ENCODE measurements around the gene VPS13D.
"Not testable (repeated sequence)": the region's sequence is repeated elsewhere in the genome, so short reads cannot be mapped to it uniquely, and the experiment has no call there.

VPS13D gene

GRCh38 chr1:12384836-12385456 lies 155.1 kb downstream of the VPS13D start:
- no peak overlapping the region for H3K9ac ChIP-seq (ENCODE audit: low read length)
- H3K4me1 ChIP-seq (ENCODE audit: insufficient read depth, low read length), result peaks cover 8% of the 10 kb centered on the region
- H3K36me3 ChIP-seq (ENCODE audit: insufficient read depth, low read length), result peaks cover 47% of the 10 kb centered on the region
- no peak overlapping the region for H3K27ac ChIP-seq (ENCODE audit: low read depth, low read length)
- H3K27me3 ChIP-seq (ENCODE audit: control insufficient read depth in 1 of 2, insufficient read depth in 2 of 2, low read length in 2 of 2), result no peaks in the 10 kb centered on the region
- no peaks in the 10 kb centered on the region for H3K9me3 ChIP-seq (ENCODE audit: low read length)
- no peak overlapping the region for H3K4me3 ChIP-seq (ENCODE audit: low read depth in 1 of 2, low read length in 2 of 2)

- H3K9ac ChIP-seq (ENCODE audit: low read length), result no peak overlapping the region
- H3K4me3 ChIP-seq (ENCODE audit: low read depth in 1 of 2, low read length in 2 of 2), result no peak overlapping the region
- no peaks in the 10 kb centered on the region for H3K27me3 ChIP-seq (ENCODE audit: control insufficient read depth in 1 of 2, insufficient read depth in 2 of 2, low read length in 2 of 2)
- H3K36me3 ChIP-seq (ENCODE audit: insufficient read depth, low read length), result peaks cover 47% of the 10 kb centered on the region
- H3K27ac ChIP-seq (ENCODE audit: low read depth, low read length), result no peak overlapping the region
- no peaks in the 10 kb centered on the region for H3K9me3 ChIP-seq (ENCODE audit: low read length)
- no peaks in the 10 kb centered on the region for H3K4me1 ChIP-seq (ENCODE audit: insufficient read depth, low read length)
These were observed 156.3 kb downstream of the VPS13D start for GRCh38 chr1:12386130-12386529.

DNA sequence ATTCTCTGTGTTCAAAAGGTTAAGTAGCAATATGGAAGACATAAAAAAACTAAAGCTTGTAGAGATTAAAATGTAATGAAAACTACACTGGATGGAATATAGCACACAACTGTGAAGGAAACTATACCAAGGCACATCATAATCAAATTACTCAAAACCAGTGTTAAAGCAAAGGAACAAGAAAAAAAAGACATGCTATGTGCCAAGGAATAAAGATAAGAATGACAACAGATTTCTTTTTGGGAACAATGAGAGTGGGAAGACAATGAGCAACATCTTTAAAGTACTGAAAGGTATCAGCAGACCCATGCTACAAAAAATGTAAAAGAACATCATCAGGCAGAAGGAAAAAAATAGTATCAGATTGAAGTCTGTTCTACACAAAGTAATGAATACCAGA lies 157.8 kb downstream of the VPS13D start:
- Histone ChIP-seq H3K9me3 (ENCODE audit: low read length) (no peaks in the 10 kb centered on the region), H3K4me3 (ENCODE audit: low read depth in 1 of 2, low read length in 2 of 2) (no peak overlapping the region), H3K9ac (ENCODE audit: low read length) (no peak overlapping the region), H3K4me1 (ENCODE audit: insufficient read depth, low read length) (no peaks in the 10 kb centered on the region), H3K36me3 (ENCODE audit: insufficient read depth, low read length) (peaks cover 44% of the 10 kb centered on the region), H3K27me3 (ENCODE audit: control insufficient read depth in 1 of 2, insufficient read depth in 2 of 2, low read length in 2 of 2) (no peaks in the 10 kb centered on the region), H3K27ac (ENCODE audit: low read depth, low read length) (no peak overlapping the region)

GRCh38 chr1:12390296-12390695 lies 160.5 kb downstream of the VPS13D start:
- H3K36me3 ChIP-seq (ENCODE audit: insufficient read depth, low read length), result peaks cover 20% of the 10 kb centered on the region

DNA sequence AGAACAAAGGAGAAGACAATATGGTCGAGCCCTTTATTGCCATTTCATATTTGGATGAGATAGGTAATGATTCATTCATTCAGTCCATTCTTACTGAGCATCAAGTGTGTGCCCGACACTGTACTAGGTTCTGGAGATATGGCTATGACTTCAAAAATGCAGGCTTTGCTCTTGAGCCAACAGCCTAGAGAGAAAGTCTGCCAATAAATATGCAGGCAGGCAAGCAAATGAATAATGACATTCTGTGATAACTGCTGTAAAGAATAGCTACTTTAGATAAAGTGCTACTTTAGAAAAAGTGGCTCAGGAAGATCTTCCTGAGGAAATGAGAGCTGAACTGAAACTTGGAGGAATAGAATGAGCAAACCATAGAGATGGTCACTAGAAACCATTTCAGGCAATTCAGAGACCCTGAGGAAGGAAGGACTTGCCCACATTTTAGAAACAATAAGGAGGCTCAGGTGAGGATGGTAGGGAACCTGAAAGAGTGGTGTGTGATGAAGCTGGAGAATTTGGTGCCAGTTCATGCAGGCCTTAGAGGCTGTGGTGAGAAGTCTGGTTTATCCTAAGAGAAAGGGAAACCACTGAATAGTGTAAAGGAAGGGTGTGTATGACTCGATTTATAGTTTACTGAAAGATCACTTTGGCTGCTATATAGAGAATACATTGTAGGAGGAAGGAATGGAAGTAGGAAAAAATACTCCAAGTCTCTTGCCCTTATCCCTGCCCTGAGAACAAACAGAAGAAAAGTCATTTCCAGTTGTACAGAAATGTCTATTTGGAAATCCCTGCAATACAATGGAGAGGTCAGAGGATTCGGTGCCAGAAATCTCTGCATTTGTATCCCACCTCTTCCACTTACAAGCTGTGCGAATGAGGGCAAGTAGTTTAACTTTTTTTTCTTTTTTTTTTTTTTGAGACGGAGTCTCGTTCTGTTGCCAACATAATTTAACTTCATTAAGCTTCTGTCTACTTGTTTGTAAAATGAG lies 167.9 kb downstream of the VPS13D start:
- Histone ChIP-seq H3K4me1 (ENCODE audit: insufficient read depth, low read length) (peaks cover 10% of the 10 kb centered on the region), H3K9ac (ENCODE audit: low read length) (no peak overlapping the region), H3K4me3 (ENCODE audit: low read depth in 1 of 2, low read length in 2 of 2) (no peak overlapping the region), H3K9me3 (ENCODE audit: low read length) (no peaks in the 10 kb centered on the region), H3K27ac (ENCODE audit: low read depth, low read length) (no peak overlapping the region), H3K27me3 (ENCODE audit: control insufficient read depth in 1 of 2, insufficient read depth in 2 of 2, low read length in 2 of 2) (no peaks in the 10 kb centered on the region), H3K36me3 (ENCODE audit: insufficient read depth, low read length) (peaks cover 19% of the 10 kb centered on the region)

More at GRCh38 chr1:12390296-12390695, 160.5 kb downstream of the VPS13D start:
- not testable (repeated sequence) for H3K9me3 ChIP-seq (ENCODE audit: low read length); H3K4me3 ChIP-seq (ENCODE audit: low read depth in 1 of 2, low read length in 2 of 2); H3K4me1 ChIP-seq (ENCODE audit: insufficient read depth, low read length); H3K27me3 ChIP-seq (ENCODE audit: control insufficient read depth in 1 of 2, insufficient read depth in 2 of 2, low read length in 2 of 2); H3K9ac ChIP-seq (ENCODE audit: low read length); H3K27ac ChIP-seq (ENCODE audit: low read depth, low read length)

DNA sequence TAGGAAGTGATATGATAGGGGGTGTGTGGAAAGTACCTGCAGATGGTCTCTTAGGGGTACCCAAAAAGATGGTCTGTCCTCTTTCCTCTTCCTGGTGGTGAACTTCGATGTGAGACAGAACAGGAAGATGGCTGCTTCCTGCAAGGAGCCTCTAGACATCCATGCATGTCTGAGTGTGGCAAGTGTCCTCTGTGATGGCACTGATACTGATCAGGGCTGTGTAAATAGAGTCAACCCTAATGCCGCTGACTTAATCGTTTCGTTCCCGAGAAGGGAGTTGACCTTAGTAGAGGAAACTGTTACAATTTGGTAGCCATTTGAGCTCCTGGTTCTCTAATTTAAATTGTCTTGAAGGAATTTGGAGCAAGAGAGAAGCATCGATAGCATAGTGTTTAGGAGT lies 168.6 kb downstream of the VPS13D start:
- H3K27ac ChIP-seq (ENCODE audit: low read depth, low read length), result no peak overlapping the region

GRCh38 chr1:12400027-12400693 lies 170.3 kb downstream of the VPS13D start:
- Histone ChIP-seq H3K9me3 (ENCODE audit: low read length) (no peaks in the 10 kb centered on the region), H3K9ac (ENCODE audit: low read length) (no peak overlapping the region), H3K4me1 (ENCODE audit: insufficient read depth, low read length) (peaks cover 10% of the 10 kb centered on the region), H3K27ac (ENCODE audit: low read depth, low read length) (no peak overlapping the region), H3K4me3 (ENCODE audit: low read depth in 1 of 2, low read length in 2 of 2) (no peak overlapping the region), H3K36me3 (ENCODE audit: insufficient read depth, low read length) (peaks cover 43% of the 10 kb centered on the region), H3K27me3 (ENCODE audit: control insufficient read depth in 1 of 2, insufficient read depth in 2 of 2, low read length in 2 of 2) (no peaks in the 10 kb centered on the region)

More for the DNA sequence above, 168.6 kb downstream of the VPS13D start:
- H3K9ac ChIP-seq (ENCODE audit: low read length), result no peak overlapping the region
- H3K4me1 ChIP-seq (ENCODE audit: insufficient read depth, low read length), result peaks cover 10% of the 10 kb centered on the region
- no peaks in the 10 kb centered on the region for H3K27me3 ChIP-seq (ENCODE audit: control insufficient read depth in 1 of 2, insufficient read depth in 2 of 2, low read length in 2 of 2)
- no peaks in the 10 kb centered on the region for H3K9me3 ChIP-seq (ENCODE audit: low read length)
- peaks cover 26% of the 10 kb centered on the region for H3K36me3 ChIP-seq (ENCODE audit: insufficient read depth, low read length)
- no peak overlapping the region for H3K4me3 ChIP-seq (ENCODE audit: low read depth in 1 of 2, low read length in 2 of 2)

DNA sequence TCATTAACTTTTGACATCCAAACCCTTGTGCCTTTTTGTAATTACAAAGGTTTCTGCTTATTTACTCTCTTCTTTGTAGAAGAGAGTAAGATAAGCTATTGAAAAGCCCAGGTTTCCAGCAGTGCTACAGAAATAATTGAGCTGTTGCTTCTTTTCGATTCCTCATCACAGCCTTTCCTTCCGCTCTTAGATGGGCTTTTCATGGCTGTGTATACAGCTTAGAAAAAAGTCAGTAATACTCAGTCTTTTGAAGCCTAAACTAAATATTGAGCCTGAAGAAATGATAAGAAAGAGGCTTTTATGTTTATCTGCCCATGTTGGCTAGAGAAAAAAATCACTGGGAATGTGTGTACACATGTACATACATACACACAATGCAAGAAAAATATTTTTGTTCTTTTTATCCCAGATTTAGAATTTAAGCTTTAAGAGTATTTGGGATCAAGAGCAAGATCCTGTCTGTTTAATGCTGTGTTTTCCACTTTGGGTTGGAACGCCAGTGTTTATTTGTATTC lies 172.4 kb downstream of the VPS13D start:
- Histone ChIP-seq H3K9ac (ENCODE audit: low read length) (no peak overlapping the region), H3K27me3 (ENCODE audit: control insufficient read depth in 1 of 2, insufficient read depth in 2 of 2, low read length in 2 of 2) (no peaks in the 10 kb centered on the region), H3K4me1 (ENCODE audit: insufficient read depth, low read length) (peaks cover 30% of the 10 kb centered on the region), H3K27ac (ENCODE audit: low read depth, low read length) (no peak overlapping the region), H3K4me3 (ENCODE audit: low read depth in 1 of 2, low read length in 2 of 2) (no peak overlapping the region), H3K36me3 (ENCODE audit: insufficient read depth, low read length) (peaks cover 45% of the 10 kb centered on the region), H3K9me3 (ENCODE audit: low read length) (no peaks in the 10 kb centered on the region)

- H3K4me1 ChIP-seq (ENCODE audit: insufficient read depth, low read length), result peaks cover 37% of the 10 kb centered on the region
- H3K36me3 ChIP-seq (ENCODE audit: insufficient read depth, low read length), result peaks cover 45% of the 10 kb centered on the region
- no peak overlapping the region for H3K9ac ChIP-seq (ENCODE audit: low read length)
- H3K27ac ChIP-seq (ENCODE audit: low read depth, low read length), result no peak overlapping the region
- no peak overlapping the region for H3K4me3 ChIP-seq (ENCODE audit: low read depth in 1 of 2, low read length in 2 of 2)
- H3K9me3 ChIP-seq (ENCODE audit: low read length), result no peaks in the 10 kb centered on the region
- no peaks in the 10 kb centered on the region for H3K27me3 ChIP-seq (ENCODE audit: control insufficient read depth in 1 of 2, insufficient read depth in 2 of 2, low read length in 2 of 2)
These were observed 173.0 kb downstream of the VPS13D start for GRCh38 chr1:12402842-12403241.

- H3K4me3 ChIP-seq (ENCODE audit: low read depth in 1 of 2, low read length in 2 of 2), result no peak overlapping the region
- H3K36me3 ChIP-seq (ENCODE audit: insufficient read depth, low read length), result peaks cover 37% of the 10 kb centered on the region
- no peak overlapping the region for H3K9ac ChIP-seq (ENCODE audit: low read length)
- peaks cover 52% of the 10 kb centered on the region for H3K4me1 ChIP-seq (ENCODE audit: insufficient read depth, low read length)
- H3K27ac ChIP-seq (ENCODE audit: low read depth, low read length), result no peak overlapping the region
- no peaks in the 10 kb centered on the region for H3K27me3 ChIP-seq (ENCODE audit: control insufficient read depth in 1 of 2, insufficient read depth in 2 of 2, low read length in 2 of 2)
- H3K9me3 ChIP-seq (ENCODE audit: low read length), result no peaks in the 10 kb centered on the region
These were observed 175.1 kb downstream of the VPS13D start for GRCh38 chr1:12404918-12405317.
